ENCODE measurements around the gene SRSF11. TPM values are rescaled to one million over a fixed set of nuclear protein-coding genes. Genes with fewer than 3 reads are reported as not detected.
A peak's percentile ranks its signal among the peaks of the same experiment; 100 is the strongest.

The SRSF11 gene
- total RNA-seq, 2 donors from 2014 or later, result 227 to 232 TPM

- Mint-ChIP-seq H3K9me3 (no peaks in the 10 kb centered on the region), H3K27me3 (ENCODE audit: insufficient read depth) (no peaks in the 10 kb centered on the region), H3K4me1 (no peaks in the 10 kb centered on the region), H3K27ac (no peak overlapping the region), H3K4me3 (no peak overlapping the region), H3K36me3 (ENCODE audit: low read depth) (peaks cover 37% of the 10 kb centered on the region)
- 100% methylated on average over 1 of the region's 1 CpG; no CpG with 5 or more reads in 1 of the 2 experiments for WGBS, 2 experiments (ENCODE audit: insufficient coverage in 1 of 2, insufficient read length in 1 of 2)
- Histone ChIP-seq H3K36me3 (ENCODE audit: control insufficient read depth, insufficient read depth, low read length) (peaks cover 50% of the 10 kb centered on the region), H3K27me3 (ENCODE audit: control insufficient read depth, insufficient read depth, low read length, poor library complexity, severe bottlenecking) (no peaks in the 10 kb centered on the region), H3K27ac (ENCODE audit: low read depth, low read length) (no peak overlapping the region), H3K9ac (ENCODE audit: extremely low read depth, low read length, poor library complexity, severe bottlenecking) (no peak overlapping the region), H3K9me3 (ENCODE audit: control insufficient read depth, low read length) (no peaks in the 10 kb centered on the region), H3K4me1 (ENCODE audit: control insufficient read depth, insufficient read depth, low read length) (no peaks in the 10 kb centered on the region), H3K4me3 (ENCODE audit: low read length) (no peak overlapping the region)
- TF ChIP-seq, protein P1, sequence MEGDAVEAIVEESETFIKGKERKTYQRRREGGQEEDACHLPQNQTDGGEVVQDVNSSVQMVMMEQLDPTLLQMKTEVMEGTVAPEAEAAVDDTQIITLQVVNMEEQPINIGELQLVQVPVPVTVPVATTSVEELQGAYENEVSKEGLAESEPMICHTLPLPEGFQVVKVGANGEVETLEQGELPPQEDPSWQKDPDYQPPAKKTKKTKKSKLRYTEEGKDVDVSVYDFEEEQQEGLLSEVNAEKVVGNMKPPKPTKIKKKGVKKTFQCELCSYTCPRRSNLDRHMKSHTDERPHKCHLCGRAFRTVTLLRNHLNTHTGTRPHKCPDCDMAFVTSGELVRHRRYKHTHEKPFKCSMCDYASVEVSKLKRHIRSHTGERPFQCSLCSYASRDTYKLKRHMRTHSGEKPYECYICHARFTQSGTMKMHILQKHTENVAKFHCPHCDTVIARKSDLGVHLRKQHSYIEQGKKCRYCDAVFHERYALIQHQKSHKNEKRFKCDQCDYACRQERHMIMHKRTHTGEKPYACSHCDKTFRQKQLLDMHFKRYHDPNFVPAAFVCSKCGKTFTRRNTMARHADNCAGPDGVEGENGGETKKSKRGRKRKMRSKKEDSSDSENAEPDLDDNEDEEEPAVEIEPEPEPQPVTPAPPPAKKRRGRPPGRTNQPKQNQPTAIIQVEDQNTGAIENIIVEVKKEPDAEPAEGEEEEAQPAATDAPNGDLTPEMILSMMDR (conservative IDR thresholded peaks at IDR 0.05), result no peak
- DNase-seq, result no peak
These were observed 69.0 kb downstream of the SRSF11 start for GRCh38 chr1:70290218-70290617.

DNA sequence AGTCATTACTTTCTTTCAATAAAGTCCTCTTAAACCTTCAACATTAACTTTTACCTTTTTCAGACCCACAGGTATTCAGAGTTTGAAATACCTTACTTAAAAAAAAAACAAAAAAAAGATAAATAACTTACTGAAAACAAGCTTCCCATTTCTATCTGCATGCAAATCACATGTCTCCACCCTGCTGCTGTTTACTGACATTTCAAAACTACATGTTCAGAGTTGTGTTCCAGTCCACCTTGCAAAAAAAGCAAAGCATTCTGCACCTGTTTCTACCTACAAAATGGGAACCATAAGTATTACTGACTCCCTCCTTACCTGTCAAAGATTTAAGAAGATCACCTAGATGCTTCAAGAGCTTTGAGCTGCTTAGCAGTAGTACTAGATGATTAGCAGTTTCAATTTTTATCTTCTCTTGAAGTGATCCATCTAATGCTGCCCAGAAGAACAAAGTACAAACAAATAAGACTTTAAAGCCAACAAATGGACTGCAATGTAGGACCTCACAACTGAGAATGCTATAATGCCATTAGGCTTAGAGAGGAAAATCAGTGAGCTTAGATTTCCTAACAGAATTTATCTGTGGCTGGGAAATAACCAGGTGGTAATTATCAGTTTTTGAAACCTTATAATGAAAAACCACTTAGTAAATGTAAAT is 72.1 kb downstream of the SRSF11 start:
- Histone ChIP-seq H3K36me3 (ENCODE audit: control insufficient read depth, insufficient read depth, low read length) (peaks cover 63% of the 10 kb centered on the region), H3K9ac (ENCODE audit: extremely low read depth, low read length, poor library complexity, severe bottlenecking) (no peak overlapping the region), H3K4me3 (ENCODE audit: low read length) (no peak overlapping the region), H3K9me3 (ENCODE audit: control insufficient read depth, low read length) (no peaks in the 10 kb centered on the region), H3K27ac (ENCODE audit: low read depth, low read length) (no peak overlapping the region), H3K27me3 (ENCODE audit: control insufficient read depth, insufficient read depth, low read length, poor library complexity, severe bottlenecking) (no peaks in the 10 kb centered on the region), H3K4me1 (ENCODE audit: control insufficient read depth, insufficient read depth, low read length) (no peaks in the 10 kb centered on the region)
- TF ChIP-seq, protein P1 (conservative IDR thresholded peaks at IDR 0.05), result no peak
- Mint-ChIP-seq H3K9me3 (no peaks in the 10 kb centered on the region), H3K4me1 (no peaks in the 10 kb centered on the region), H3K36me3 (ENCODE audit: low read depth) (peaks cover 46% of the 10 kb centered on the region), H3K27me3 (ENCODE audit: insufficient read depth) (no peaks in the 10 kb centered on the region), H3K27ac (peak overlapping the region; percentile 1), H3K4me3 (no peak overlapping the region)
- DNase-seq, result no peak

GRCh38 chr1:70295749-70296148 is 74.6 kb downstream of the SRSF11 start:
- TF ChIP-seq, protein P1 (conservative IDR thresholded peaks at IDR 0.05), result no peak
- no peak overlapping the region for H3K27ac ChIP-seq (ENCODE audit: low read depth, low read length)
- no peak overlapping the region for H3K4me3 ChIP-seq (ENCODE audit: low read length)
- no peak overlapping the region for H3K9ac ChIP-seq (ENCODE audit: extremely low read depth, low read length, poor library complexity, severe bottlenecking)
- H3K9me3 ChIP-seq (ENCODE audit: control insufficient read depth, low read length), result no peaks in the 10 kb centered on the region
- Mint-ChIP-seq H3K4me1 (peaks cover 11% of the 10 kb centered on the region), H3K9me3 (no peaks in the 10 kb centered on the region), H3K27me3 (ENCODE audit: insufficient read depth) (no peaks in the 10 kb centered on the region), H3K4me3 (no peak overlapping the region), H3K27ac (no peak overlapping the region), H3K36me3 (ENCODE audit: low read depth) (peaks cover 36% of the 10 kb centered on the region)
- H3K4me1 ChIP-seq (ENCODE audit: control insufficient read depth, insufficient read depth, low read length), result no peaks in the 10 kb centered on the region
- WGBS, 2 experiments (ENCODE audit: insufficient coverage in 1 of 2, insufficient read length in 1 of 2), result 95 to 100% methylated on average over 4 of the region's 4 CpGs
- H3K36me3 ChIP-seq (ENCODE audit: control insufficient read depth, insufficient read depth, low read length), result peaks cover 62% of the 10 kb centered on the region
- DNase-seq, result no peak
- H3K27me3 ChIP-seq (ENCODE audit: control insufficient read depth, insufficient read depth, low read length, poor library complexity, severe bottlenecking), result no peaks in the 10 kb centered on the region
